GM18498 (cell line): ENCODE results near the gene STK17A.
A peak's percentile ranks its signal among the peaks of the same experiment; 100 is the strongest.
"Not testable (repeated sequence)": the region's sequence is repeated elsewhere in the genome, so short reads cannot be mapped to it uniquely, and the experiment has no call there.

Source experiments
- ATAC-seq: cut with Tn5 transposase; IDR thresholded peaks from one replicate; pipeline ENCODE4 v1.9.1; 2021; ENCODE audit warnings: mild to moderate bottlenecking, moderate library complexity; ENCODE audit not compliant: unreplicated experiment

STK17A gene

GRCh38 chr7:43653891-43654504 lies 71.1 kb downstream of the STK17A start:
- ATAC-seq, result no peak

DNA sequence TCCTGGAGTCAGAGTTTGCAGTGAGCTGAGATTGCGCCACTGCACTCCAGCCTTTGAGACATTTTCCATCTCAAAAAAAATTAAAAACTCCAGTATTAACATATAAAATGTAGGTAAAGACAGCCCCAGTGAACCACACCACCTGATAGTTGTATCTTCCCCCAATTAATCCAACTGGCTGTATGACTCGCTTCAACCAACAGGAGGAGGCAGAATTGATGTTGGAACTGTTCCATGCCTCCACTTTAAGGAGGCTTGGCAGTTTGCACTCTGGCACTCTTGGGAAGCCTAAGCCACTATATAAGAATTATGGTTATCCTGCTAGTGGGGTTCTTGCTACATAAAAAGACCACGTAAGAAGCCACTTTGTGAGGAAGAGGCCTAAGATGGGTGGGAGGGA lies 72.7 kb downstream of the STK17A start:
- ATAC-seq, result no peak

DNA sequence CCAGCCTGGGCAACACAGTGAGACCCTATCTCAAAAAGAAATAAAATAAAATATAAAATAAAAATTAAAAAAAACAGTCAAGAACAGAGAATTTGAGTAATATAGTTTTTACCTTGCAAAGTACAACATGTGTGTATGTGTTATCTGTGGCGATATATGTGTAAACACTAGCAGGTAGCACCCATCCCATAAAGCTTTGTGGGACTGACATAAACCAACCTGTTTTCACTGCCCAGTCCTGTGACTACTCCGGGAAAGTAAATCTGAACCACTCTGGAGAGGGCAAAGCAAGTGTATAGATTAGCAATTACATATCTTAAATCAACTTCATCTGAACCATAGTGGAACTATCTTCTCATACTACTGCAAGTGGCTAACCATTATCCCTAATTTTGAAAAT lies 74.1 kb downstream of the STK17A start:
- no peak for ATAC-seq

GRCh38 chr7:43658718-43659548 lies 76.0 kb downstream of the STK17A start:
- ATAC-seq, result peak; percentile 66

DNA sequence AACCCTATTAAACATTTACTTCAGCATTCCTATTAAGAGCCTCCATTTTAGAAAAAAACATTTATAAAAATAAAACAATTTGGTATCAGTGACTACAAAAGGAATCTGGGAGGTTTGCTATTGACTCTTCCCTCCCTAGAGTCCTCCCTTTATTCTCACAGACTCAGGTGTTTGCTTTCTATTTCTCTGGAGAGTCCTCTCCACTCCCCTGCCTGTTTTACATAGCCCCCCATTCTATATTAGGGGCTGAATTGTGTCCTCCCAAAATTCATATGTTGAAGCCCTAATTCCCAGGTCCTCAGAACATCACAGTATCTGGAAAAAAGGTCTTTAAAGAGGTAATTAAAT lies 76.6 kb downstream of the STK17A start:
- no peak for ATAC-seq

DNA sequence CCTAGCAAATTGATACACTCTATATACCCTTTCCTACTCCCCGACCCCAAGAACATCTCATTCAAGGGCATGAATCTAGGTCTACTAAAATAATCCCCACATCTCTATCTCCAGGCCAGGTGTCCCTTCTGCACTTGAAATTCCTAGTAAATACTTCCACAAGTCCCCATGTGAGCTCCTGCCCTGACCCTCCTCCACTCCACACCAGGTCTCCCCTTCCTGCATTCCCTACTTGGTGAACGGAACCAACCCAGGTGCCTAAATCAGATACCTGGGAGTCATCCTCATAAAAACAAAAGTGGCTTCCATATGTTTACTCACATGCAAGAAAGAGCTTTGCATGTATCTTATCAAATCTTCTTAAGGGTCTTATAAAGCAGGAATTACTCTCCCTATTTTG lies 77.2 kb downstream of the STK17A start:
- ATAC-seq, result no peak

- no peak for ATAC-seq
Observed at GRCh38 chr7:43664681-43665080, 81.8 kb downstream of the STK17A start.

DNA sequence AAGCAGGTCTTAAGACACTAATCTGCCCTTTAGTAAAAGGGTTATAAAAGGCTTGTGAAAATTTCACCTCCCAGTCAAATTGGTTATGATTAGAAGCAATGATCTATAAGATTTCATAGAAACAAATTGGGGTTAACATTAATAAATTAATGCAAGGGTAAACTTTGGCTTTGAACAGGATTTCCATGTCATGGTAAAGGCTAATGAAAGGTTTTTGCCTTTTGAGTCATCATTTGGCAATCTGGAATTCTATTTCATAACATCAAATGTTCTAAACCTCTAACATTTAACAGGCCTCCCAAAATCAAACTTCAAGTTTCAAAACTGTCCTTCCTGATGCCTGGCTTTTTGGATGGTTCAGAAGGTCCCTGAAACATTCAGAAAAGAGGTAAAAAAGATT lies 84.0 kb downstream of the STK17A start:
- ATAC-seq, result no peak

DNA sequence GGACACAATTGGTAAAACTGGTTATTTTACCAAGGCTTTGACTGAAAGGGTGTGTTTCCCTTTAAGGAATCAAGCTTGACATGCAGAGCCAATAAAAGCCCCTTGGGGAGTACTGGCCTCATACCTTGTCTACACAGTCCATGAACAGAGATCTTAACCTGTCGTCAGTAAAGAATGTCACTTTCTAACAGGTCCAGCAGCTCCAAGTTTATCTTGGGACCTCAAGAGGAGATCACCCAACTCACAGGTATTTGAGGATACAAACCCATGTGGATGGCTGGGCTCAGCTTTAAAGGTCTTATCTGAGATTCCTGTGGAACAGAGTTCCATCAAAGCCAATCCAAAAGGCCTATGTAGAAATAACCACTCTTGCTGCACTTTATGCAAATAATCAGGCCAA lies 85.1 kb downstream of the STK17A start:
- no peak for ATAC-seq

- no peak for ATAC-seq
Observed at GRCh38 chr7:43669286-43670081, 86.6 kb downstream of the STK17A start.

GRCh38 chr7:43671521-43671920 lies 88.6 kb downstream of the STK17A start:
- ATAC-seq, result no peak

GRCh38 chr7:43673243-43673976 lies 90.5 kb downstream of the STK17A start:
- not testable (repeated sequence) for ATAC-seq

DNA sequence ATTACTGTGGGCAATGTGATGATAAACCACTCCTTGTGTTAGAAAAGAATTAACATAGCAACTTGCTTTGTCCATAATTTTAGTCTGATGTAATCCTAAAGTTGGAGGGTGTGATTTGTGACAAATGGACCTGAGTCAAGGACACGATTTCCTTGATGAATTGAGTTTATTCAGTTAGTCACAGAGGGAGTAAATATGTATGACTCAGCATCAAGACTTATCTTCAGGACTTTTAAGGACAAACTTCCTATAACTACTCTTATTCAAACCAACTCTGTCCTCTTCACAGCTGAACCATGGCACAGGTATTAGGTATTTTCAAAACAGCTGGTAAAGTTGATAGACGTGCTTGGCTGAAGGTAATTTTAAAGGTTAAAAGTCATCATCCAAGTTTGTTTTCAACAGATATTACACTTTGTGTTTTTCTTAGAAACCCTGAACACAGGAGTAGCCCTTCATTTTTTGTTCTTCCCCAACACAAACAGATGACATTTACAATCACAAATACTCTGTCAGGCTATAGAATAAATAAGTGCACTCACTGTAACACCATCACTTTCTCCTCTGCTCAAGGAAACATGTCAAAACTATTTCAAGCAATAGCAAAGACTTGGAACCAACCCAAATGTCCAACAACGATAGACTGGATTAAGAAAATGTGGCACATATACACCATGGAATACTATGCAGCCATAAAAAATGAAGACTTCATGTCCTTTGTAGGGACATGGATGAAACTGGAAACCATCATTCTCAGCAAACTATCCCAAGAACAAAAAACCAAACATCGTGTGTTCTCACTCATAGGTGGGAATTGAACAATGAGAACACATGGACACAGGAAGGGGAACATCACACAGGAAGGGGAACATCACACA lies 91.9 kb downstream of the STK17A start:
- ATAC-seq, result no peak
